Measurements from ENCODE around the gene MAPKAPK3. TPM values are rescaled to one million over a fixed set of nuclear protein-coding genes. Genes with fewer than 3 reads are reported as not detected.

Gene MAPKAPK3
- total and polyA plus RNA-seq, 2 of the 4 experiments (the other 2 are of a cell fraction), result 38.3 to 57.2 TPM

DNA sequence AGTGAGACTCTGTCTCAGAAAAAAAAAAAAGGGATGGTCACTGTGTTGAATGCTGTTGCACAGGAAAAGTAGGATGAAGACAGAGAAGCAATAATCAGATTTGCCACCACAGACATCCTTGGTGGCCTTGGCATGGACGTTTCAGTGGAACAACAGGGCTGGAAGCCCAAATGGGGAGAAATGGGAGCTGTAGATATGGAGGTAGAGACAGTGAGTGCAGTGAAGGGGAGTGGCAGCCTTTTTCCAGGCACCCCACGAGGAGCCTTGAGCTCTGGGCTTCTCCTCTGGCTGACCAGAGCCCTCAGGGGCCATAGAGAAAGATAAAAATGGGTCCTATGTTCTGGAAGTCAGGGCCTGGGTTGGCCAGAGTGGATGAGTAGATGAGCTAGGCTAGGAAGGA lies 45.5 kb downstream of the MAPKAPK3 start:
- no peak overlapping the region for H2BK5ac ChIP-seq (ENCODE audit: low read depth, low read length, poor library complexity, severe bottlenecking)
- no peak overlapping the region for H4K8ac ChIP-seq (ENCODE audit: low read depth in 2 of 2, low read length in 2 of 2)
- H3K27me3 ChIP-seq (ENCODE audit: control insufficient read depth, insufficient read depth, low read length), result peaks cover 6% of the 10 kb centered on the region; the same call in 1 of the 2 replicates
- no peak overlapping the region for H3K4me2 ChIP-seq (ENCODE audit: low read depth, low read length)
- DNase-seq (no peak), ATAC-seq (ENCODE audit: low read depth) (no peak)
- no peak overlapping the region for H2BK120ac ChIP-seq (ENCODE audit: low read depth, low read length)
- intact Hi-C loops (cut with micrococcal nuclease), result no loop called here
- H3K23ac ChIP-seq (ENCODE audit: low read depth, low read length), result no peak overlapping the region
- H3K9me1 ChIP-seq (ENCODE audit: insufficient read depth, low read length), result no peaks in the 10 kb centered on the region
- WGBS, 2 experiments (ENCODE audit: extremely low coverage in 2 of 2, insufficient read length in 1 of 2), result 10% methylated on average over 2 of the region's 2 CpGs; no CpG with 5 or more reads in 1 of the 2 experiments
- no peak overlapping the region for H2AK5ac ChIP-seq (ENCODE audit: low read depth, low read length)
- no peak overlapping the region for H2BK20ac ChIP-seq (ENCODE audit: low read depth, low read length)
- H3K27ac ChIP-seq (ENCODE audit: insufficient read depth, low read length), result no peak overlapping the region
- H2BK15ac ChIP-seq (ENCODE audit: low read depth, low read length), result no peak overlapping the region
- H3K14ac ChIP-seq (replicated peaks; ENCODE audit: low read depth, low read length), result no peak overlapping the region
- dilution Hi-C loops (cut with HindIII; ENCODE audit: low sequenced_read_pairs, unreplicated experiment), result no loop called here
- H4K91ac ChIP-seq (ENCODE audit: insufficient read depth, low read depth, low read length), result no peak overlapping the region
- H2AFZ ChIP-seq (replicated peaks; ENCODE audit: low read length, poor library complexity), result no peak overlapping the region
- H2AK9ac ChIP-seq (replicated peaks; ENCODE audit: low read depth, low read length, poor library complexity), result no peak overlapping the region
- BruUV-seq (replicated peaks), result no TSS peak
- POLR2A ChIA-PET (ENCODE audit: unreplicated experiment), result no interaction called here
- no peaks in the 10 kb centered on the region; the same call in 1 of the 2 replicates for H4K20me1 ChIP-seq (ENCODE audit: insufficient read depth, low read length)
- no peaks in the 10 kb centered on the region for H3K36me3 ChIP-seq (ENCODE audit: control insufficient read depth, insufficient read depth, low read length)
- CTCF ChIA-PET, result interaction anchor here (0.7 to 1.4 kb wide), 2 partner anchors 46 to 263 kb away, joined by 3 to 8 read pairs; no protein-coding TSS in a partner anchor
- in situ Hi-C loops (cut with MboI; ENCODE audit: low sequenced_read_pairs), result no loop called here
- H3K79me1 ChIP-seq (ENCODE audit: low read depth in 1 of 2, low read length in 2 of 2), result no peaks in the 10 kb centered on the region
- TF ChIP-seq CEBPB (IDR thresholded peaks at IDR 0.05; ENCODE audit: low read depth, low read length) (no peak), CHD1 (IDR thresholded peaks at IDR 0.05; ENCODE audit: low read depth, low read length) (no peak), FOS (IDR thresholded peaks at IDR 0.05; ENCODE audit: low read depth, low read length) (no peak), BHLHE40 (IDR thresholded peaks at IDR 0.05; ENCODE audit: low read depth, low read length) (no peak), MXI1 (IDR thresholded peaks at IDR 0.05; ENCODE audit: borderline replicate concordance, low read depth, low read length) (no peak), NFE2L2 (IDR thresholded peaks at IDR 0.05; ENCODE audit: low read depth, low read length) (no peak)
- TF ChIP-seq, protein P1, sequence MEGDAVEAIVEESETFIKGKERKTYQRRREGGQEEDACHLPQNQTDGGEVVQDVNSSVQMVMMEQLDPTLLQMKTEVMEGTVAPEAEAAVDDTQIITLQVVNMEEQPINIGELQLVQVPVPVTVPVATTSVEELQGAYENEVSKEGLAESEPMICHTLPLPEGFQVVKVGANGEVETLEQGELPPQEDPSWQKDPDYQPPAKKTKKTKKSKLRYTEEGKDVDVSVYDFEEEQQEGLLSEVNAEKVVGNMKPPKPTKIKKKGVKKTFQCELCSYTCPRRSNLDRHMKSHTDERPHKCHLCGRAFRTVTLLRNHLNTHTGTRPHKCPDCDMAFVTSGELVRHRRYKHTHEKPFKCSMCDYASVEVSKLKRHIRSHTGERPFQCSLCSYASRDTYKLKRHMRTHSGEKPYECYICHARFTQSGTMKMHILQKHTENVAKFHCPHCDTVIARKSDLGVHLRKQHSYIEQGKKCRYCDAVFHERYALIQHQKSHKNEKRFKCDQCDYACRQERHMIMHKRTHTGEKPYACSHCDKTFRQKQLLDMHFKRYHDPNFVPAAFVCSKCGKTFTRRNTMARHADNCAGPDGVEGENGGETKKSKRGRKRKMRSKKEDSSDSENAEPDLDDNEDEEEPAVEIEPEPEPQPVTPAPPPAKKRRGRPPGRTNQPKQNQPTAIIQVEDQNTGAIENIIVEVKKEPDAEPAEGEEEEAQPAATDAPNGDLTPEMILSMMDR (conservative IDR thresholded peaks at IDR 0.05; ENCODE audit: low read depth, low read length), result no peak
- TF ChIP-seq, protein P2, sequence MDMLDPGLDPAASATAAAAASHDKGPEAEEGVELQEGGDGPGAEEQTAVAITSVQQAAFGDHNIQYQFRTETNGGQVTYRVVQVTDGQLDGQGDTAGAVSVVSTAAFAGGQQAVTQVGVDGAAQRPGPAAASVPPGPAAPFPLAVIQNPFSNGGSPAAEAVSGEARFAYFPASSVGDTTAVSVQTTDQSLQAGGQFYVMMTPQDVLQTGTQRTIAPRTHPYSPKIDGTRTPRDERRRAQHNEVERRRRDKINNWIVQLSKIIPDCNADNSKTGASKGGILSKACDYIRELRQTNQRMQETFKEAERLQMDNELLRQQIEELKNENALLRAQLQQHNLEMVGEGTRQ (IDR thresholded peaks at IDR 0.05; ENCODE audit: low read depth, low read length), result no peak
- no peak overlapping the region for H3K4ac ChIP-seq (ENCODE audit: low read depth, low read length)
- no peak overlapping the region for H3K56ac ChIP-seq (ENCODE audit: extremely low read depth, insufficient read depth, low read length)
- no peak overlapping the region for H3K18ac ChIP-seq (ENCODE audit: low read depth, low read length)
- H3K4me3 ChIP-seq (ENCODE audit: insufficient read depth, low read depth, low read length), result no peak overlapping the region
- no peak overlapping the region for H3K9ac ChIP-seq (ENCODE audit: low read depth, low read length)
- H3K4me1 ChIP-seq (ENCODE audit: control insufficient read depth, insufficient read depth, low read length), result no peaks in the 10 kb centered on the region
- no peaks in the 10 kb centered on the region for H3K9me3 ChIP-seq (ENCODE audit: control insufficient read depth, insufficient read depth, low read length)
- no peak overlapping the region for H4K5ac ChIP-seq (ENCODE audit: low read depth, low read length)

All from IMR-90 (cell line).